Panc1 (cell line): ENCODE results near the gene CGN. TPM values are rescaled to one million over a fixed set of nuclear protein-coding genes. Genes with fewer than 3 reads are reported as not detected.

Experiments used
- ATAC-seq: fragments of 200-7000 bp; cut with Tn5 transposase; 2 replicates; pipeline ENCODE4 v1.9.1; 2020; ENCODE audit warnings: mild to moderate bottlenecking, moderate library complexity
- BruUV-seq: library from RNA; stranded (reverse); fragments of 400-500 nt; replicated peaks from 2 replicates; lab custom pipeline; 2021; lab: Mats Ljungman, UMichigan
- CTCF ChIA-PET: fragments of 300-600 bp; sonication (Branson Sonifier 250); formaldehyde crosslinking; loops from one replicate; lab custom pipeline; 2022; ENCODE audit warnings: antibody characterized with exemption; lab: Charles Lee
- POLR2A ChIA-PET: fragments of 300-600 bp; sonication (Branson Sonifier 250); formaldehyde crosslinking; loops from one replicate; lab custom pipeline; 2022; ENCODE audit warnings: antibody characterized with exemption; lab: Charles Lee
- DNase-seq: peaks from one replicate; pipeline ENCODE4 v3.0.0-alpha.2; 2010; ENCODE audit warnings: low read depth, low spot score
- H3K27ac ChIP-seq: 2 replicates; pipeline ENCODE4 v1.5.1; 2011; ENCODE audit warnings: mild to moderate bottlenecking, low read length, inconsistent platforms
- H3K27me3 ChIP-seq: fragments of 200-500 bp; sonication (Bioruptor generic); 2 replicates; pipeline ENCODE4 v1.6.0; 2014; ENCODE audit warnings: low read length, inconsistent platforms; ENCODE audit not compliant: control insufficient read depth, insufficient read depth
- H3K36me3 ChIP-seq: fragments of 200-500 bp; sonication (Bioruptor generic); 2 replicates; pipeline ENCODE4 v1.5.1; 2014; ENCODE audit warnings: inconsistent platforms, mild to moderate bottlenecking, low read length, moderate library complexity; ENCODE audit not compliant: control insufficient read depth, insufficient read depth
- H3K4me1 ChIP-seq: 2 replicates; pipeline ENCODE4 v1.5.1; 2011; ENCODE audit warnings: inconsistent platforms, mild to moderate bottlenecking, low read length, moderate library complexity; ENCODE audit not compliant: control insufficient read depth, insufficient read depth
- H3K4me3 ChIP-seq, 2 experiments: 2 replicates each; pipeline ENCODE4 v1.5.1; 2011 to 2012; ENCODE audit warnings: low read depth in 2 of 2, low read length in 2 of 2, mild to moderate bottlenecking in 2 of 2, inconsistent platforms in 1 of 2, moderate library complexity in 1 of 2
- H3K9me3 ChIP-seq: fragments of 200-500 bp; sonication (Bioruptor generic); 2 replicates; pipeline ENCODE4 v1.5.1; 2014; ENCODE audit warnings: low read depth, mild to moderate bottlenecking, inconsistent platforms, low read length, moderate library complexity; ENCODE audit not compliant: control insufficient read depth, insufficient read depth
- POLR2AphosphoS5 ChIP-seq: IDR thresholded peaks from 2 replicates; pipeline ENCODE4 v1.6.1; 2012; ENCODE audit warnings: mild to moderate bottlenecking, low read depth, low read length, moderate library complexity
- REST ChIP-seq, 2 experiments: IDR thresholded peaks; 2 replicates each; pipeline ENCODE4 v1.6.1; 2011 to 2012; ENCODE audit warnings: low read depth in 2 of 2, control low read depth in 1 of 2, low read length in 1 of 2, mild to moderate bottlenecking in 1 of 2, moderate library complexity in 1 of 2; ENCODE audit not compliant: insufficient read depth in 1 of 2
- SIN3A ChIP-seq: IDR thresholded peaks from 2 replicates; pipeline ENCODE4 v1.6.1; 2012; ENCODE audit warnings: low read depth, mild to moderate bottlenecking, low read length, moderate library complexity, borderline replicate concordance; ENCODE audit not compliant: insufficient read depth
- TCF7L2 ChIP-seq: IDR thresholded peaks from 2 replicates; pipeline ENCODE4 v1.6.1; 2011; ENCODE audit warnings: mild to moderate bottlenecking, low read depth, low read length, inconsistent platforms
- in situ Hi-C: cut with HindIII; loops from 2 replicates; pipeline ENCODE4 v1.10.0; 2016; ENCODE audit warnings: low sequenced_read_pairs, low pct_unique_long_range_greater_than_20kb
- intact Hi-C: fragments of 100-400 bp; cut with micrococcal nuclease; formaldehyde crosslinking; loops from one replicate; pipeline ENCODE4 v1.10.0; 2022; ENCODE audit not compliant: unreplicated experiment
- total RNA-seq: library from RNA; stranded (reverse); gene quantifications from one replicate; pipeline ENCODE4 v1.2.1, GENCODE V29; 2021; ENCODE audit not compliant: unreplicated experiment
- TF ChIP-seq, protein P1 (sequence below): fragments of 450-650 bp; IDR thresholded peaks from 2 replicates; pipeline ENCODE4 v1.5.1; 2017; ENCODE audit warnings: mild to moderate bottlenecking

Gene CGN
- total RNA-seq, 1 experiment from 2014 or later, result 10.2 TPM

DNA sequence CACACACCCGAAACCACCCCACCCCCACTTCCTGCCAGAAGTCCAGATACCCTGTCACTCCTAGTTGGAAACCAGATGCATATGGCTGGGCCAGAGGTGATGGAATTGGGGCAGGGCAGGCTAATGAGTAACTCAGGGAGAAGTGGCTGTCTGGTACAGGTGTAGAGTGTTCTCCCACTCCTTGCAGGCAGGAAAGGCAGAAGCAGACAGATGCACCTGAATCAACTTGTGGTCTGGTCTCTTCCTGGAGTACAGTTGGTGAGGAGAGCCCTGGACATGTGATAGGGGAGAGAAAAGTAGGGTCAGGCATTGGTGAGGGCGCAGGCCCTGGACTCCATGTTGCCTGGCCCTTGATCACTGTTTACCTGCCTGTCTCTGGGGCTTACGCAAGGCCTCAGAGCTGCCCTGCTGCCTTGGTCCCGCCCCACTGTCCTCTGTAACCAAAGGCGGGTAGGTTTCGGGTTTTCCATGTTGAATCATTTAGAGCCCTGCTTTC, 2.5 kb downstream of the CGN start:
- ATAC-seq, result no peak
- H3K9me3 ChIP-seq, result no peaks in the 10 kb centered on the region
- no peak for TF ChIP-seq SIN3A
- no peak for TF ChIP-seq TCF7L2
- TF ChIP-seq REST (IDR thresholded peaks at IDR 0.05; ENCODE audit: insufficient read depth in 1 of 2, low read depth in 2 of 2, low read length in 1 of 2), result no peak
- TF ChIP-seq, protein P1, sequence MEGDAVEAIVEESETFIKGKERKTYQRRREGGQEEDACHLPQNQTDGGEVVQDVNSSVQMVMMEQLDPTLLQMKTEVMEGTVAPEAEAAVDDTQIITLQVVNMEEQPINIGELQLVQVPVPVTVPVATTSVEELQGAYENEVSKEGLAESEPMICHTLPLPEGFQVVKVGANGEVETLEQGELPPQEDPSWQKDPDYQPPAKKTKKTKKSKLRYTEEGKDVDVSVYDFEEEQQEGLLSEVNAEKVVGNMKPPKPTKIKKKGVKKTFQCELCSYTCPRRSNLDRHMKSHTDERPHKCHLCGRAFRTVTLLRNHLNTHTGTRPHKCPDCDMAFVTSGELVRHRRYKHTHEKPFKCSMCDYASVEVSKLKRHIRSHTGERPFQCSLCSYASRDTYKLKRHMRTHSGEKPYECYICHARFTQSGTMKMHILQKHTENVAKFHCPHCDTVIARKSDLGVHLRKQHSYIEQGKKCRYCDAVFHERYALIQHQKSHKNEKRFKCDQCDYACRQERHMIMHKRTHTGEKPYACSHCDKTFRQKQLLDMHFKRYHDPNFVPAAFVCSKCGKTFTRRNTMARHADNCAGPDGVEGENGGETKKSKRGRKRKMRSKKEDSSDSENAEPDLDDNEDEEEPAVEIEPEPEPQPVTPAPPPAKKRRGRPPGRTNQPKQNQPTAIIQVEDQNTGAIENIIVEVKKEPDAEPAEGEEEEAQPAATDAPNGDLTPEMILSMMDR, result no peak
- no peak for TF ChIP-seq POLR2AphosphoS5
- intact Hi-C loops, result loop anchor here (10.0 kb wide), 1 partner anchor 69 kb away; no protein-coding TSS in a partner anchor
- POLR2A ChIA-PET, result no interaction called here
- no peaks in the 10 kb centered on the region for H3K27me3 ChIP-seq
- no peak for DNase-seq
- peaks cover 33% of the 10 kb centered on the region for H3K4me1 ChIP-seq
- H3K27ac ChIP-seq, result 0 out of 2 replicates have a peak overlapping the region, but pooled peaks have one; percentile 12
- CTCF ChIA-PET, result no interaction called here
- H3K4me3 ChIP-seq, result no peak overlapping the region
- no peaks in the 10 kb centered on the region; the same call in 1 of the 2 replicates for H3K36me3 ChIP-seq
- in situ Hi-C loops, result no loop called here
- BruUV-seq, result no TSS peak

GRCh38 chr1:151514366-151514765, 3.2 kb downstream of the CGN start:
- Histone ChIP-seq H3K9me3 (no peaks in the 10 kb centered on the region), H3K4me3 (no peak overlapping the region), H3K27me3 (no peaks in the 10 kb centered on the region), H3K4me1 (peaks cover 33% of the 10 kb centered on the region), H3K27ac (0 out of 2 replicates have a peak overlapping the region, but pooled peaks have one; percentile 12), H3K36me3 (no peaks in the 10 kb centered on the region; the same call in 1 of the 2 replicates)
- intact Hi-C loops, result loop anchor here (10.0 kb wide), 1 partner anchor 70 kb away; no protein-coding TSS in a partner anchor
- DNase-seq, result no peak
- TF ChIP-seq SIN3A (no peak), POLR2AphosphoS5 (no peak), TCF7L2 (no peak), REST (IDR thresholded peaks at IDR 0.05; ENCODE audit: insufficient read depth in 1 of 2, low read depth in 2 of 2, low read length in 1 of 2) (no peak)
- TF ChIP-seq, protein P1, result no peak
- in situ Hi-C loops, result no loop called here
- ChIA-PET POLR2A (interaction anchor here (0.7 kb wide), 1 partner anchor 19 kb away, joined by 3 read pairs; no protein-coding TSS in a partner anchor), CTCF (no interaction called here)
- no TSS peak for BruUV-seq
- ATAC-seq, result no peak
